Naive thymus-derived CD8-positive, alpha-beta T cell (primary cell): Measurements from ENCODE around the gene ERAP2. TPM values are rescaled to one million over a fixed set of nuclear protein-coding genes. Genes with fewer than 3 reads are reported as not detected.
A peak's percentile ranks its signal among the peaks of the same experiment; 100 is the strongest.

Source experiments
- ATAC-seq, 2 donors: fragments of 150-1000 bp; cut with Tn5 transposase in 1 of 2; sonication (Bioruptor Pico), chemical (Tn5 transposase) in 1 of 2; 1 replicate in 1 of 2; 2 replicates in 1 of 2; pipeline ENCODE4 v1.10.0; 2021; ENCODE audit warnings: mild to moderate bottlenecking in 2 of 2, moderate library complexity in 2 of 2
- POLR2A ChIA-PET: fragments of 350-600 bp; sonication (Branson Sonifier 250); formaldehyde crosslinking; loops from one replicate; lab custom pipeline; 2021; ENCODE audit warnings: antibody characterized with exemption; lab: Charles Lee
- DNase-seq, 10 donors: peaks; one replicate each; pipeline versions ENCODE4 v3.0.0 to v3.0.0-alpha.2; 2020 to 2022
- H3K27ac Mint-ChIP-seq, 10 donors: one replicate each; pipeline ENCODE4 v1.8.0; 2020 to 2022; ENCODE audit warnings: mild to moderate bottlenecking in 10 of 10, mixed read lengths in 10 of 10, moderate library complexity in 4 of 10, inconsistent platforms in 1 of 10
- H3K27me3 Mint-ChIP-seq, 5 donors: one replicate each; pipeline ENCODE4 v1.8.0; 2021 to 2022; ENCODE audit warnings: mixed read lengths in 5 of 5
- H3K36me3 Mint-ChIP-seq, 3 donors: one replicate each; pipeline ENCODE4 v1.8.0; 2020 to 2022; ENCODE audit warnings: mixed read lengths in 3 of 3, mild to moderate bottlenecking in 2 of 3, inconsistent platforms in 1 of 3
- H3K4me1 Mint-ChIP-seq, 4 donors: one replicate each; pipeline ENCODE4 v1.8.0; 2021 to 2022; ENCODE audit warnings: mixed read lengths in 4 of 4
- H3K4me3 Mint-ChIP-seq, 10 donors: one replicate each; pipeline ENCODE4 v1.8.0; 2020 to 2022; ENCODE audit warnings: mild to moderate bottlenecking in 10 of 10, mixed read lengths in 10 of 10, moderate library complexity in 6 of 10, inconsistent platforms in 1 of 10
- H3K9me3 Mint-ChIP-seq, 9 donors: one replicate each; pipeline ENCODE4 v1.8.0; 2020 to 2022; ENCODE audit warnings: mixed read lengths in 9 of 9, mild to moderate bottlenecking in 3 of 9, inconsistent platforms in 1 of 9, moderate library complexity in 1 of 9
- polyA plus RNA-seq, 3 donors: library from polyadenylated mRNA; unstranded; fragments of 300-500 nt; fragmentation: Illumina TruSeq; gene quantifications; one replicate each; pipeline ENCODE4 v1.2.3, GENCODE V29; 2021
- total RNA-seq, 8 experiments: library from RNA in 2 of 8; stranded (reverse) in 2 of 8; gene quantifications; one replicate each; pipeline ENCODE4 v1.2.3 and lab custom pipeline; 2021 to 2026

The ERAP2 gene
- total and polyA plus RNA-seq, 5 experiments from 2014 or later = 6.4 to 126 (median 82.9) TPM

DNA sequence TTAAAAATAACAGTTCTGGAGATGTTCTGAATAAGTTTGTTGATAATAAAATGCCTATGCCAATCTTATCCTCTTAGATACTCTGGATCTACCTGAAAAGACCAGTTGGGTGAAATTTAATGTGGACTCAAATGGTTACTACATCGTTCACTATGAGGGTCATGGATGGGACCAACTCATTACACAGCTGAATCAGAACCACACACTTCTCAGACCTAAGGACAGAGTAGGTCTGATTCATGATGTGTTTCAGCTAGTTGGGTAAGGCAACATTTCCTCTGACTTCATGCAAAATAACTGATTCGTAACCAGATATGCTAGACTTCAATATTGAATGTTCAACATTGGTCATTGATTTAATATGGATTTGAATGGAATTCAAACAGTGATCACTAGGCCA lies 27.0 kb downstream of the ERAP2 start:
- ATAC-seq (no peak), DNase-seq (no peak)
- Mint-ChIP-seq H3K4me3 (no peak overlapping the region), H3K27me3 (no peaks in the 10 kb centered on the region), H3K9me3 (no peaks in the 10 kb centered on the region), H3K27ac (peak overlapping the region in 1 of 10 donors; percentile 25), H3K36me3 (peaks cover 0 to 91% (median 33%) of the 10 kb centered on the region in 3 donors), H3K4me1 (peaks cover 8 to 40% (median 19%) of the 10 kb centered on the region in 4 donors)
- POLR2A ChIA-PET = interaction anchor here (0.7 to 1.1 kb wide), 2 partner anchors 33 to 113 kb away, joined by 3 read pairs; partner anchors contain the start of gene LNPEP

DNA sequence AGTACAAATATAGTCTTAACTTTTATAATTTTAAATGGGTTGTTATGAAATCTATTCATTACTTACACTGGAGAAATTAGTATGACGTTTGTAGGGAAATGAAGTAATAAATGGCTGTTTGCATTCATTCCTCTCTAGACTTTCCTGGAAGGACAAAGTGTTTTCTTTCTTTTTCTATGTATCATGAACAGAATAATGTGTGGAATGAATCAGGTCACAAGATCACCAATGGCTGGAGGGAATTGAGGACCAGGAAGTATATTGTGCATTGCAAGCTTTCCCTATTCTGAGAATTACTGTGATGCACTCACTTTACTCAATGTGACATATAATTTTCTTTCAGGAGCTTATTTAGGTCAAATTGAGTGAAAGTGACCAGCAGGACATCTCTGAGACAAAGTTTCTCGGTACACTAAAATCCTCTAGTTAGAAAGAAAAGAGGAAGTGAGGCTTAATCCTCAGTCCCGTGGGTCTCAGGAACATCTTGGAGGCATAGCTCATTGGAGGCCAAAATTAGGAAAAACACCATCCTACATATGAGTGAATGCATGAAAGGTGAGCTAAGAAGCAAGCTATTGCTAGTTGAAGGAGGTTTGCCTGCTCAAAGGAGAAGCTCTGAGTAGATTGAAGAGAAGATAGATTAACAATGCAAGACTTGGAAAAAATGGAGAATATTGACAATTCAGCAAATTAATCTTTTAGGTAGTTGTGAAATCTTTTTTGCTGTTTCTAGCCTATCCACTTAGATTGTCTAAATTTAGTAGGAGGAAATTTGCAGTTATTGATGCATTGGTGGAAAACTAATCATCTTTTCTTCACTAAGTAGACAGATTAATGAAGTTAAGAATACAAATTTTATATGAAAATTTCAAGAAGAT lies 28.0 kb downstream of the ERAP2 start:
- DNase-seq (no peak), ATAC-seq (no peak)
- POLR2A ChIA-PET = interaction anchor here (0.7 to 1.9 kb wide), 3 partner anchors 13 to 32 kb away, joined by 3 to 6 read pairs (median 3); partner anchors contain the start of gene LNPEP
- peaks cover 8 to 33% (median 16%) of the 10 kb centered on the region in 4 donors for H3K4me1 Mint-ChIP-seq
- peaks cover 0 to 87% (median 33%) of the 10 kb centered on the region in 3 donors for H3K36me3 Mint-ChIP-seq
- no peaks in the 10 kb centered on the region for H3K27me3 Mint-ChIP-seq
- H3K9me3 Mint-ChIP-seq = no peaks in the 10 kb centered on the region
- H3K27ac Mint-ChIP-seq = peak overlapping the region in 8 of 10 donors; percentile 22 to 68 (median 56)
- H3K4me3 Mint-ChIP-seq = no peak overlapping the region

DNA sequence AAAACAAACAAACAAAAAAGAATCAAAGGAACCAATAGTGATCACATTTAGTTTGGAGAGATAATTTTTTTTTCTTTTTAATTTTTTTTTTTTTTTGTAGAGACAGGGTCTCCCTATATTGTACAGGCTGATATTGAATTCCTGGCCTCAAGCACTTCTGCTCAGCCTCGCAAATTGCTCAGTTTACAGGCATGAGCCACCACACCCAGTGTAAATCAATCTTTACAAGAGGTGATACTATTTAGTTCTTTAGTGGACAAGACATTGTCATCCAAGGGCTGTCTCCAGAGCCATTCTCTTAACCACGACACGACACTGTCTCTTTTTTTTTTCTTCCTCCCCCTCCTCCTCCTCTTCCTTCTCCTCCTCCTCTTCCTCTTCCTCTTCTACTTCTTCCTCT lies 29.6 kb downstream of the ERAP2 start:
- Mint-ChIP-seq H3K27ac (peak overlapping the region in 8 of 10 donors; percentile 43 to 80 (median 70)), H3K27me3 (no peaks in the 10 kb centered on the region), H3K9me3 (no peaks in the 10 kb centered on the region), H3K36me3 (peaks cover 0 to 87% (median 33%) of the 10 kb centered on the region in 3 donors), H3K4me3 (peak overlapping the region in 1 of 10 donors; percentile 57), H3K4me1 (peaks cover 8 to 25% (median 18%) of the 10 kb centered on the region in 4 donors)
- no peak for ATAC-seq
- POLR2A ChIA-PET = interaction anchor here (1.9 kb wide), 1 partner anchor 11 kb away, joined by 6 read pairs; no protein-coding TSS in a partner anchor
- DNase-seq = no peak

DNA sequence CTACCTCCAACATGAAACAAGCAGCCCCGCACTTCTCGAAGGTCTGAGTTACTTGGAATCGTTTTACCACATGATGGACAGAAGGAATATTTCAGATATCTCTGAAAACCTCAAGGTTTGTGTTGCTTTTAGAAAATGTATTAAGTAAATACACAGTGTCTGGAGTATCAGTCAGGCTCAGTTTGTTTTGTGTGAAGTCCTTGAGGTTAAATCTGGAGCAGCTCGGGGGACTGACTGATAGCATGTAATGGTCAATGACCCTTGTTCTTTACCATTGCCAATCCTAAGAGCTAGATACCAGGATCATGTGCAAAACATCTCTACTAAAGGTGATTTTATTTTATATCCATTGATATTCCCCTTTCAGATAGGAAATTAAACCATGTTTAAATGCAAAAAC lies 32.7 kb downstream of the ERAP2 start:
- Mint-ChIP-seq H3K27me3 (no peaks in the 10 kb centered on the region), H3K4me3 (no peak overlapping the region), H3K27ac (peak overlapping the region in 3 of 10 donors; percentile 11 to 70 (median 25)), H3K4me1 (peaks cover 7 to 24% (median 13%) of the 10 kb centered on the region in 4 donors), H3K36me3 (peaks cover 3 to 73% (median 34%) of the 10 kb centered on the region in 3 donors), H3K9me3 (no peaks in the 10 kb centered on the region)
- POLR2A ChIA-PET = interaction anchor here (1.4 kb wide), 1 partner anchor 27 kb away, joined by 6 read pairs; the partner anchor contains the start of gene LNPEP
- DNase-seq = no peak
- no peak for ATAC-seq

DNA sequence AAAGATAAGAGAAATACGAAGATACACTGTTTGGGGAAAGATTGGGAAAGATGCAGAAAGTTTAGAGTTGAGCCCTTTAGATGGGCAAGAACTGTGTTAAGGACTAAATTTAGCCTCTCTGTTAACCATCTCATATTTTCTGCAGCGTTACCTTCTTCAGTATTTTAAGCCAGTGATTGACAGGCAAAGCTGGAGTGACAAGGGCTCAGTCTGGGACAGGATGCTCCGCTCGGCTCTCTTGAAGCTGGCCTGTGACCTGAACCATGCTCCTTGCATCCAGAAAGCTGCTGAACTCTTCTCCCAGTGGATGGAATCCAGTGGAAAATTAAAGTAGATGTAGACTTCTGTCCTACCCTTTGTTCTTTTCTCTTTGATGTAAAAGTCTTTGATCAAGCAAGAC lies 33.1 kb downstream of the ERAP2 start:
- Mint-ChIP-seq H3K9me3 (no peaks in the 10 kb centered on the region), H3K27ac (peak overlapping the region in 5 of 10 donors; percentile 11 to 70 (median 36)), H3K4me1 (peaks cover 10 to 25% (median 14%) of the 10 kb centered on the region in 4 donors), H3K4me3 (no peak overlapping the region), H3K36me3 (peaks cover 7 to 73% (median 34%) of the 10 kb centered on the region in 3 donors), H3K27me3 (no peaks in the 10 kb centered on the region)
- POLR2A ChIA-PET = interaction anchor here (0.9 to 1.4 kb wide), 2 partner anchors 27 to 54 kb away, joined by 3 to 6 read pairs; partner anchors contain the start of gene LNPEP
- DNase-seq = no peak
- ATAC-seq = no peak

DNA sequence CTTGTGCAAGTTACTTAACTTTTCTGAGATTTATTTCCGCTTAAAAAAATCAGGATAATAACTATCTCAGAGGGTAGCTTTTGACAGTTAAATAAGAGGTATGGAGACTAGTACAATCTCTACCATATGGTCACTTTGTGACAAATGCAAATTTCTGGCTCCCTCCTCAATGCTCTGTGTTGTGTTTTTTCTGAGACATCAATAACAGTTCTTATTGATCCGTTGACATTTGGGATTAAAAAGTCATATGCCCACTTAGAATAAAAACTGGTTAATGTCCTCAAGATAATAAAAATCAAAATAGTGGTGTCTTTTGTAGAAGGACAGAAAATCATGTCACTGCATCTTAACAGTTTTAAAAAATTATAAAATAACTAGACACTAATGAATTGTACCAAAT lies 34.8 kb downstream of the ERAP2 start:
- no peak for DNase-seq
- peaks cover 9 to 68% (median 35%) of the 10 kb centered on the region in 3 donors for H3K36me3 Mint-ChIP-seq
- peaks cover 0 to under 1% (median 0%) of the 10 kb centered on the region in 9 donors for H3K9me3 Mint-ChIP-seq
- ATAC-seq = no peak
- POLR2A ChIA-PET = interaction anchor here (0.7 to 1.3 kb wide), 3 partner anchors 11 to 1090 kb away, joined by 3 to 4 read pairs (median 3); no protein-coding TSS in a partner anchor
- H3K4me3 Mint-ChIP-seq = no peak overlapping the region
- no peak overlapping the region for H3K27ac Mint-ChIP-seq
- H3K27me3 Mint-ChIP-seq = no peaks in the 10 kb centered on the region
- H3K4me1 Mint-ChIP-seq = peaks cover 10 to 20% (median 13%) of the 10 kb centered on the region in 4 donors

DNA sequence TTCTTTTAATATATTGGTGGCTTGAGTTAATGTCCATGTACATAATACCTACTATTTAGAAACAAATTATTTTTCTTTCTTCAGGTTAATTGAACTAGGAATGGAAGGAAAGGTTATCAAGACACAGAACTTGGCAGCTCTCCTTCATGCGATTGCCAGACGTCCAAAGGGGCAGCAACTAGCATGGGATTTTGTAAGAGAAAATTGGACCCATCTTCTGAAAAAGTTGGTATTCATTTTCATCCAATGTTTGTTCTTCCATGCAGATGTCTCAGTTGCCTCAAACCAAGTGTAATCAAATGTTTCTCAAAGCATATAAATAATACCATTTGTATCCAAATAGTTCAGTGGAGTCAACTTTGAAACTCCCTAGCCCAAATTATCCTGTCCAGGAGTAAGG lies 36.9 kb downstream of the ERAP2 start:
- H3K27me3 Mint-ChIP-seq = no peaks in the 10 kb centered on the region
- peak overlapping the region in 5 of 10 donors; percentile 13 to 67 (median 51) for H3K27ac Mint-ChIP-seq
- H3K4me3 Mint-ChIP-seq = no peak overlapping the region
- peaks cover 9 to 73% (median 47%) of the 10 kb centered on the region in 3 donors for H3K36me3 Mint-ChIP-seq
- H3K9me3 Mint-ChIP-seq = peaks cover 0 to 1% (median 0%) of the 10 kb centered on the region in 9 donors
- no peak for ATAC-seq
- POLR2A ChIA-PET = no interaction called here
- peaks cover 8 to 17% (median 10%) of the 10 kb centered on the region in 4 donors for H3K4me1 Mint-ChIP-seq
- DNase-seq = no peak

DNA sequence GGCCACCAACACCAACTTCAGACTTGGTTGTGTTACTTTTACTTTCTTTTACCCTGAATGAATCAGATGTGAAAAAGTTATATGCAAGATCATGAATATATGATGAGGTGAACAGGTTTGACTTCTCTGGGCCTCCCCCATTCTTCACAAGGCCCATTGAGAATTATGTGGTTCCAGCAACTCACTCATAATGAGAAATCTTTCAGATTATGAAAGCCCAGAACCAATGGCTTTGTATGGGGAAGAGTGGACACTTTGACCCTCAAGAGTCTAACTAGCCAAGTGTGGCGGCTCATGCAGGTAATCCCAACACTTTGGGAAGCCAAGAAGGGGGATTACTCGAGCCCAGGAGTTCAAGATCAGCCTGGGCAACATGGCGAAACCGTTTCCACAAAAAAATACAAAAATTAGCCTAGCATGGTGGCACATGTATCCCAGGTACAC lies 43.5 kb downstream of the ERAP2 start:
- Mint-ChIP-seq H3K4me3 (no peak overlapping the region), H3K9me3 (peaks cover 0 to 1% (median 0%) of the 10 kb centered on the region in 9 donors), H3K27me3 (no peaks in the 10 kb centered on the region), H3K36me3 (peaks cover 0 to 53% (median 39%) of the 10 kb centered on the region in 3 donors), H3K4me1 (peaks cover 13 to 45% (median 31%) of the 10 kb centered on the region in 4 donors), H3K27ac (peak overlapping the region in 6 of 10 donors; percentile 38 to 78 (median 61))
- no peak for DNase-seq
- POLR2A ChIA-PET = no interaction called here
- no peak for ATAC-seq

DNA sequence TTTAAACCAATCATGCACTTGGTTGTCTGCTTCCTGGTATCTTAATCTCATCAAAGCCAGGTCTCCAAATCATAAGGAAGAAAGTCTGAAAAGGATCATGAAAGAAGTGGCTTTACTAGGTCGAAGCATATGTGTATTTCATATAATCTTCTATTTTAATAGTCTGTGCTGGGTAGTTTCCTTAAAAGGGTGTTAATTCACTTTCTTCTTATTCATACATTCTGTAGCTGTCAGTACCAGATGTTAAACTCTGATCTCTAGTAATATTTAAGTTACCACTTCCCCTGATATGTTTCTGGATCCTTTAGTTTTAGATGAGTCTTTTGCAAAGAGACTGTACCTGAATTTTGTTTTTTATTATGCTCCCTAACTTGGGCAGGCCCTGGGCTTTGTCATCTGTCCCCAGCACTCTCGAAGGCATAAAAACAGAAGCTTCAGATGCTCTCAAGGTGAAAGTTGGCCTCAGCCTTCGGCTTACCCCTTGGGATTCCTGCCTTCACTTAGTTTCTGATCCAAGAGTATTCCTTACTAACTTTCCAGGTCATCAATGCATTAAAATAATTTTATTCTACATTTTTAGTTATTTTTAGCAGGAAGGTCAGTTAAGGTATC lies 44.5 kb downstream of the ERAP2 start:
- POLR2A ChIA-PET = interaction anchor here (0.6 to 1.3 kb wide), 2 partner anchors 44 to 49 kb away, joined by 4 to 5 read pairs; partner anchors contain the start of gene ERAP2

DNA sequence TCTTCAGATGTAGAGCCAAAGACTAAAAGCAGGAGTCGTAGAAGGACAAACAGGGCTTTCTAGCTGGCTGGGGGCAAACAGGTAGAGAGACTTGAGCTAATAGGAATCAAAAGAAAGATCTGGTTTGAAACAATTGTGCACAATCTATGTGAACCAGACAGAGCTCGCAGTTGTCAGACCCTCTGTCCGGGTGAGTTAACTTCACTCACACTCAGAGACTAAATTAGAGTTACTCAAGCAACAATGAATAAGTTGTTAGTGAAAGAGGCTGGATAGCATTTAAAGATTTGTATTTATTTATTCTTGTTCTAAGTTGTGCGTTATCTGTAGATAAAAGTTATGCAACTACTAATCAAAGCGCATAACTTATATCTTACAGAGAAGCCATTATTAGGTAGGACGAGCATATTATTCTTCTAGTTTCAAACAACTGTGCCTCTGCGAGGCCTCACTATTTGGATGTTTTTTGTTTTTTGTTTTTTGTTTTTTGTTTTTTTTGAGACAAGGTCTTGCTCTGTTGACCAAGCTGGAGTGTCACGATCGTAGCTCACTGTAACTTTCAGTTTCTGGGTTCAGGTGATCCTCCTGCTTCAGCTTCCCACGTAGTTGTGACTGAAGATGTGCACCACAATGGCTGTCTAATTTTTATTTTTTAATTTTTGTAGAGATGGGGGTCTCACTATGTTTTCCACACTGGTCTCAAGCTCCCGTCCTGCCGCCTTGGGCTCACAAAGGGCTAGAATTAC lies 46.4 kb downstream of the ERAP2 start:
- Mint-ChIP-seq H3K9me3 (no peaks in the 10 kb centered on the region), H3K36me3 (peaks cover 0 to 31% (median 25%) of the 10 kb centered on the region in 3 donors), H3K4me3 (peak overlapping the region in 1 of 10 donors; percentile 3), H3K4me1 (peaks cover 16 to 67% (median 43%) of the 10 kb centered on the region in 4 donors), H3K27ac (peak overlapping the region in 9 of 10 donors; percentile 54 to 95 (median 84)), H3K27me3 (no peaks in the 10 kb centered on the region)
- POLR2A ChIA-PET = interaction anchor here (1.2 to 2.8 kb wide), 3 partner anchors 12 to 114 kb away, joined by 3 to 50 read pairs (median 16); partner anchors contain the start of genes ERAP1 and LNPEP
- DNase-seq = no peak
- no peak for ATAC-seq

More for the DNA sequence above, 44.5 kb downstream of the ERAP2 start:
- Mint-ChIP-seq H3K4me1 (peaks cover 15 to 54% (median 40%) of the 10 kb centered on the region in 4 donors), H3K4me3 (no peak overlapping the region), H3K27me3 (no peaks in the 10 kb centered on the region), H3K27ac (peak overlapping the region; percentile 35 to 82 (median 74)), H3K9me3 (peaks cover 0 to 1% (median 0%) of the 10 kb centered on the region in 9 donors), H3K36me3 (peaks cover 0 to 49% (median 35%) of the 10 kb centered on the region in 3 donors)
- ATAC-seq (no peak), DNase-seq (no peak)

DNA sequence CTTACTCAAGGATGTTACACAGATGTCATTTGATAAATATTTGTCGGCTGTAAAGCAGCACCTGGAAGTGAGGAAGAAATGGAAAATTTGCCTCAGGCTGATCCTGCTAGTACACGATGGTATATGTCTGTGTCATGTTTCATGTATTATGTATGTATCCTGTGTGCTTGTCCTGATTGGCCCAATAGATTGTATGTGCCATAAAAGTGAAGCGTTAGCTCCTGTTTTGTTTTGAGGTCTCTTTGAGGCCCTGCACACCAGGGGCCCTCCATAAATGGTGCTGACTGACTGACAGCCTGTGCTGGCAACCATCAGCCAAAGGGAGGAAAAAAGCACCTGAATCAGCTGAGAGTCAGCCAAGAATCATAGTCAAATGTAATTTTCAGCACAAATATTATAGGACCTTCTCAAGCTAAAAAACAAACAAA lies 47.7 kb downstream of the ERAP2 start:
- H3K4me1 Mint-ChIP-seq = peaks cover 18 to 77% (median 54%) of the 10 kb centered on the region in 4 donors
- no peaks in the 10 kb centered on the region for H3K27me3 Mint-ChIP-seq
- no peaks in the 10 kb centered on the region for H3K9me3 Mint-ChIP-seq
- POLR2A ChIA-PET = interaction anchor here (0.8 to 2.8 kb wide), 10 partner anchors 11 to 116 kb away, joined by 3 to 50 read pairs (median 8); partner anchors contain the start of genes ERAP1, ERAP2 and LNPEP
- ATAC-seq = peak; percentile 97
- H3K27ac Mint-ChIP-seq = peak overlapping the region; percentile 84 to 98 (median 94)
- peak in 8 of 10 donors; percentile 13 to 71 (median 50) for DNase-seq
- peaks cover 0 to 20% (median 16%) of the 10 kb centered on the region in 3 donors for H3K36me3 Mint-ChIP-seq
- peak overlapping the region; percentile 9 to 74 (median 58) for H3K4me3 Mint-ChIP-seq
